ENCODE data around the gene GRIA1.

Gene GRIA1

GRCh38 chr5:153498516-153498915, 8.0 kb downstream of the GRIA1 start:
- DNase-seq (ENCODE audit: low read depth), result no peak

- DNase-seq (ENCODE audit: low read depth), result no peak
Observed at GRCh38 chr5:153500178-153500577, 9.7 kb downstream of the GRIA1 start.

GRCh38 chr5:153504726-153505125, 14.3 kb downstream of the GRIA1 start:
- no peak for DNase-seq (ENCODE audit: low read depth)

- DNase-seq (ENCODE audit: low read depth), result no peak
Observed at GRCh38 chr5:153508700-153509099, 18.2 kb downstream of the GRIA1 start.

- no peak for DNase-seq (ENCODE audit: low read depth)
Observed at GRCh38 chr5:153511622-153512021, 21.2 kb downstream of the GRIA1 start.

GRCh38 chr5:153513156-153513555, 22.7 kb downstream of the GRIA1 start:
- DNase-seq (ENCODE audit: low read depth), result no peak

- DNase-seq (ENCODE audit: low read depth), result no peak
Observed at GRCh38 chr5:153515301-153515700, 24.8 kb downstream of the GRIA1 start.

GRCh38 chr5:153516504-153517240, 26.2 kb downstream of the GRIA1 start:
- no peak for DNase-seq (ENCODE audit: low read depth)

- no peak for DNase-seq (ENCODE audit: low read depth)
Observed at GRCh38 chr5:153517241-153517611, 26.8 kb downstream of the GRIA1 start.

GRCh38 chr5:153520137-153520536, 29.7 kb downstream of the GRIA1 start:
- no peak for DNase-seq (ENCODE audit: low read depth)

GRCh38 chr5:153520952-153521351, 30.5 kb downstream of the GRIA1 start:
- no peak for DNase-seq (ENCODE audit: low read depth)

GRCh38 chr5:153523211-153523610, 32.7 kb downstream of the GRIA1 start:
- DNase-seq (ENCODE audit: low read depth), result no peak

- DNase-seq (ENCODE audit: low read depth), result no peak
Observed at GRCh38 chr5:153523831-153524230, 33.4 kb downstream of the GRIA1 start.

GRCh38 chr5:153525536-153525935, 35.1 kb downstream of the GRIA1 start:
- no peak for DNase-seq (ENCODE audit: low read depth)

- DNase-seq (ENCODE audit: low read depth), result no peak
Observed at GRCh38 chr5:153530357-153531143, 40.1 kb downstream of the GRIA1 start.

GRCh38 chr5:153533546-153533945, 43.1 kb downstream of the GRIA1 start:
- DNase-seq (ENCODE audit: low read depth), result no peak

GRCh38 chr5:153534102-153534501, 43.6 kb downstream of the GRIA1 start:
- DNase-seq (ENCODE audit: low read depth), result no peak

GRCh38 chr5:153537207-153537606, 46.7 kb downstream of the GRIA1 start:
- no peak for DNase-seq (ENCODE audit: low read depth)

- no peak for DNase-seq (ENCODE audit: low read depth)
Observed at GRCh38 chr5:153539983-153540382, 49.5 kb downstream of the GRIA1 start.

- no peak for DNase-seq (ENCODE audit: low read depth)
Observed at GRCh38 chr5:153542536-153542935, 52.1 kb downstream of the GRIA1 start.

GRCh38 chr5:153543288-153543687, 52.8 kb downstream of the GRIA1 start:
- DNase-seq (ENCODE audit: low read depth), result no peak

GRCh38 chr5:153543959-153544470, 53.5 kb downstream of the GRIA1 start:
- no peak for DNase-seq (ENCODE audit: low read depth)

GRCh38 chr5:153544706-153545105, 54.2 kb downstream of the GRIA1 start:
- DNase-seq (ENCODE audit: low read depth), result no peak
